Measurements from ENCODE around the gene S100A10. TPM values are rescaled to one million over a fixed set of nuclear protein-coding genes. Genes with fewer than 3 reads are reported as not detected.

S100A10 gene
- total and polyA plus RNA-seq, 2 experiments from 2014 or later = 35.9 to 634 TPM

- TF ChIP-seq POLR2AphosphoS5 (IDR thresholded peaks at IDR 0.05; ENCODE audit: low read depth) = no peak
- no peak for TF ChIP-seq JUNB (IDR thresholded peaks at IDR 0.05; ENCODE audit: unreplicated experiment)
- no peak for TF ChIP-seq CREB1 (CRISPR knock-in tag; IDR thresholded peaks at IDR 0.05; ENCODE audit: low read depth)
- no peak for TF ChIP-seq EZH2phosphoT487 (IDR thresholded peaks at IDR 0.05; ENCODE audit: unreplicated experiment)
- no peak for TF ChIP-seq CTCF (conservative IDR thresholded peaks at IDR 0.05; ENCODE audit: low read depth in 2 of 2)
These were observed 46.5 kb downstream of the S100A10 start (continued) for GRCh38 chr1:151947140-151947539.

- H4K20me1 ChIP-seq (replicated peaks; ENCODE audit: insufficient read depth) = no peaks in the 10 kb centered on the region
- H3K4me1 ChIP-seq (ENCODE audit: insufficient read depth) = peaks cover 3% of the 10 kb centered on the region; the same call in 1 of the 2 replicates
- H3K9me3 Mint-ChIP-seq = no peaks in the 10 kb centered on the region; the same call in 2 of the 3 replicates
- peaks cover 9% of the 10 kb centered on the region for H3K4me1 Mint-ChIP-seq
- no peaks in the 10 kb centered on the region for H3K27me3 ChIP-seq (ENCODE audit: insufficient read depth)
- no peaks in the 10 kb centered on the region for H3K36me3 Mint-ChIP-seq (ENCODE audit: low read depth)
- no peak overlapping the region for H2AFZ ChIP-seq
- peaks cover 8% of the 10 kb centered on the region for H3K9me2 ChIP-seq (ENCODE audit: insufficient read depth)
- H3K4me2 ChIP-seq = no peak overlapping the region
- no peak overlapping the region for H3K4me3 Mint-ChIP-seq
- ATAC-seq (peak; percentile 87), DNase-seq (ENCODE audit: low spot score) (peak; percentile 93)
- H3K27me3 Mint-ChIP-seq (ENCODE audit: insufficient read depth, low read depth, poor library complexity) = peaks cover 7% of the 10 kb centered on the region
- peak overlapping the region; percentile 61 for H3K27ac Mint-ChIP-seq
- no peak overlapping the region for H3K27ac ChIP-seq (ENCODE audit: low read depth)
- H3K4me3 ChIP-seq = no peak overlapping the region
- no peaks in the 10 kb centered on the region for H3K79me2 ChIP-seq (replicated peaks; ENCODE audit: insufficient read depth)
- no peaks in the 10 kb centered on the region for H3K36me3 ChIP-seq (ENCODE audit: insufficient read depth)
- H3F3A ChIP-seq (replicated peaks; ENCODE audit: low read depth) = no peaks in the 10 kb centered on the region
- TF ChIP-seq ZNF114 (CRISPR knock-in tag; IDR thresholded peaks at IDR 0.05) (no peak), JUNB (IDR thresholded peaks at IDR 0.05; ENCODE audit: unreplicated experiment) (no peak)
These were observed 47.6 kb downstream of the S100A10 start for GRCh38 chr1:151945725-151946722.

GRCh38 chr1:151944857-151945575 is 48.6 kb downstream of the S100A10 start:
- H3K4me3 ChIP-seq = no peak overlapping the region
- Mint-ChIP-seq H3K36me3 (ENCODE audit: low read depth) (no peaks in the 10 kb centered on the region), H3K4me1 (peaks cover 9% of the 10 kb centered on the region), H3K27me3 (ENCODE audit: insufficient read depth, low read depth, poor library complexity) (peaks cover 4% of the 10 kb centered on the region), H3K27ac (no peak overlapping the region), H3K4me3 (no peak overlapping the region), H3K9me3 (no peaks in the 10 kb centered on the region; the same call in 2 of the 3 replicates)
- H3K36me3 ChIP-seq (ENCODE audit: insufficient read depth) = no peaks in the 10 kb centered on the region
- H3K4me2 ChIP-seq = no peak overlapping the region
- no peaks in the 10 kb centered on the region for H3F3A ChIP-seq (replicated peaks; ENCODE audit: low read depth)
- no peaks in the 10 kb centered on the region for H4K20me1 ChIP-seq (replicated peaks; ENCODE audit: insufficient read depth)
- DNase-seq (ENCODE audit: low spot score) = no peak
- no peak for ATAC-seq
- peaks cover 3% of the 10 kb centered on the region; the same call in 1 of the 2 replicates for H3K4me1 ChIP-seq (ENCODE audit: insufficient read depth)
- H3K79me2 ChIP-seq (replicated peaks; ENCODE audit: insufficient read depth) = no peaks in the 10 kb centered on the region
- H2AFZ ChIP-seq = peak overlapping the region; percentile 60; the same call in 1 of the 2 replicates
- no peaks in the 10 kb centered on the region for H3K27me3 ChIP-seq (ENCODE audit: insufficient read depth)
- peaks cover 2% of the 10 kb centered on the region; the same call in 1 of the 2 replicates for H3K9me2 ChIP-seq (ENCODE audit: insufficient read depth)
- H3K27ac ChIP-seq (ENCODE audit: low read depth) = no peak overlapping the region
- TF ChIP-seq ETS1 (IDR thresholded peaks at IDR 0.05) (no peak), ZNF462 (CRISPR knock-in tag; IDR thresholded peaks at IDR 0.05) (no peak)
